ENCODE data around the gene TMEM143. TPM values are rescaled to one million over a fixed set of nuclear protein-coding genes. Genes with fewer than 3 reads are reported as not detected.

Gene TMEM143
- total and polyA plus RNA-seq, 2 donors (not counting 3 experiments of a cell fraction or from before 2014, with no cell fraction given) = 5.4 to 7.3 TPM

DNA sequence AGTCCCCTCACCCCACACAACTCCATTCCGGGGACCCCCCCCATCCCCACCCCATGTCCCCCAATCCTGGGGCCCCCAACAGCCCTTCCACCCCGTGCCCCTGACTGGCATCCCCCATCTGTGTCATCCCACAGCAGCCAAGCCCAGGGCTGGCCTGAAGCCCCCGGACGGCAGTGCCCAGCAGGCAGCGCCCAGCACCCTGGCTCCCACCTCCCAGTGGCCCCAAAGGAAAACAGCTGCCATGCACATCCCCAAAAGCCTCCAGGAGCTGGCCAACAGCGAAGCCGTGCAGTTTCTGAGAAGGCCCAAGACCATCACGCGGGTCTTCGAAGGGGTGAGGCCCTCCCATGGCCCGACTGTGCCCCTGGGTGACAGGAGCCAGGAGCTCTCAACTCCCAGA is 1.9 kb upstream of the TMEM143 start:
- Histone ChIP-seq H3K4me3 (replicated peaks in 1 of 3; ENCODE audit: insufficient read depth in 1 of 3, low read depth in 1 of 3, low read length in 3 of 3) (no peak overlapping the region), H3K27me3 (ENCODE audit: control insufficient read depth in 2 of 2, insufficient read depth in 2 of 2, low read length in 2 of 2) (no peaks in the 10 kb centered on the region), H3K9me1 (replicated peaks; ENCODE audit: control insufficient read depth, extremely low read depth, insufficient read depth, low read length) (no peaks in the 10 kb centered on the region), H3K4me2 (ENCODE audit: insufficient read depth, low read length) (no peak overlapping the region), H3K79me2 (ENCODE audit: control insufficient read depth, insufficient read depth, low read length) (no peaks in the 10 kb centered on the region), H4K20me1 (replicated peaks; ENCODE audit: control insufficient read depth, extremely low read depth, insufficient read depth, low read length) (no peaks in the 10 kb centered on the region), H3K4me1 (ENCODE audit: control insufficient read depth, extremely low read depth, insufficient read depth, low read length) (peaks cover 8% of the 10 kb centered on the region), H3K27ac (ENCODE audit: insufficient read depth, low read depth, low read length) (no peak overlapping the region), H3K36me3 (ENCODE audit: control insufficient read depth in 2 of 2, extremely low read depth in 1 of 2, insufficient read depth in 2 of 2, low read length in 2 of 2) (no peaks in the 10 kb centered on the region), H2AFZ (ENCODE audit: low read depth, low read length) (no peak overlapping the region), H3K9ac (replicated peaks; ENCODE audit: extremely low read depth, insufficient read depth, low read length) (no peak overlapping the region), H3K9me3 (replicated peaks; ENCODE audit: control insufficient read depth, insufficient read depth, low read length) (no peaks in the 10 kb centered on the region)
- DNase-seq (ENCODE audit: low read depth, low spot score) (no peak), FAIRE-seq (no peak)
- CTCF ChIA-PET = interaction anchor here (0.9 kb wide), 1 partner anchor 26 kb away, joined by 4 read pairs; the partner anchor contains the start of gene KDELR1
- TF ChIP-seq GATA2 (IDR thresholded peaks at IDR 0.05; ENCODE audit: insufficient read depth, insufficient read length, low read depth, low read length) = no peak
- TF ChIP-seq POLR2AphosphoS5 (IDR thresholded peaks at IDR 0.05; ENCODE audit: insufficient read depth, low read depth, low read length) = no peak
- TF ChIP-seq POLR2A (IDR thresholded peaks at IDR 0.05; ENCODE audit: low read depth, low read length) = no peak
- no peak for TF ChIP-seq EZH2 (IDR thresholded peaks at IDR 0.05; ENCODE audit: borderline replicate concordance, low read depth, low read length, severe bottlenecking)
- no peak for TF ChIP-seq MYC (IDR thresholded peaks at IDR 0.05; ENCODE audit: low read depth, low read length)
- TF ChIP-seq JUN (IDR thresholded peaks at IDR 0.05; ENCODE audit: borderline replicate concordance, insufficient read depth, insufficient read length, low read depth) = no peak
- TF ChIP-seq, protein P1, sequence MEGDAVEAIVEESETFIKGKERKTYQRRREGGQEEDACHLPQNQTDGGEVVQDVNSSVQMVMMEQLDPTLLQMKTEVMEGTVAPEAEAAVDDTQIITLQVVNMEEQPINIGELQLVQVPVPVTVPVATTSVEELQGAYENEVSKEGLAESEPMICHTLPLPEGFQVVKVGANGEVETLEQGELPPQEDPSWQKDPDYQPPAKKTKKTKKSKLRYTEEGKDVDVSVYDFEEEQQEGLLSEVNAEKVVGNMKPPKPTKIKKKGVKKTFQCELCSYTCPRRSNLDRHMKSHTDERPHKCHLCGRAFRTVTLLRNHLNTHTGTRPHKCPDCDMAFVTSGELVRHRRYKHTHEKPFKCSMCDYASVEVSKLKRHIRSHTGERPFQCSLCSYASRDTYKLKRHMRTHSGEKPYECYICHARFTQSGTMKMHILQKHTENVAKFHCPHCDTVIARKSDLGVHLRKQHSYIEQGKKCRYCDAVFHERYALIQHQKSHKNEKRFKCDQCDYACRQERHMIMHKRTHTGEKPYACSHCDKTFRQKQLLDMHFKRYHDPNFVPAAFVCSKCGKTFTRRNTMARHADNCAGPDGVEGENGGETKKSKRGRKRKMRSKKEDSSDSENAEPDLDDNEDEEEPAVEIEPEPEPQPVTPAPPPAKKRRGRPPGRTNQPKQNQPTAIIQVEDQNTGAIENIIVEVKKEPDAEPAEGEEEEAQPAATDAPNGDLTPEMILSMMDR (IDR thresholded peaks at IDR 0.05; ENCODE audit: extremely low read depth in 1 of 2, insufficient read depth in 1 of 2, low read depth in 1 of 2, low read length in 2 of 2) = no peak
- no peak for TF ChIP-seq FOS (IDR thresholded peaks at IDR 0.05; ENCODE audit: borderline replicate concordance, insufficient read depth, low read length)
- TF ChIP-seq, protein P2, sequence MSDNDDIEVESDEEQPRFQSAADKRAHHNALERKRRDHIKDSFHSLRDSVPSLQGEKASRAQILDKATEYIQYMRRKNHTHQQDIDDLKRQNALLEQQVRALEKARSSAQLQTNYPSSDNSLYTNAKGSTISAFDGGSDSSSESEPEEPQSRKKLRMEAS (IDR thresholded peaks at IDR 0.05; ENCODE audit: insufficient read depth, insufficient read length) = no peak
- no TSS peak for BruUV-seq (replicated peaks)
- POLR2A ChIA-PET = no interaction called here
- dilution Hi-C loops (cut with MboI; ENCODE audit: extremely low pct_ligation_motif_present, low sequenced_read_pairs) = no loop called here
- intact Hi-C loops (cut with micrococcal nuclease) = loop anchor here (2.0 kb wide), 1 partner anchor 45 kb away; a partner anchor contains a TSS
